ENCODE results near the gene PDLIM3.

Gene PDLIM3

DNA sequence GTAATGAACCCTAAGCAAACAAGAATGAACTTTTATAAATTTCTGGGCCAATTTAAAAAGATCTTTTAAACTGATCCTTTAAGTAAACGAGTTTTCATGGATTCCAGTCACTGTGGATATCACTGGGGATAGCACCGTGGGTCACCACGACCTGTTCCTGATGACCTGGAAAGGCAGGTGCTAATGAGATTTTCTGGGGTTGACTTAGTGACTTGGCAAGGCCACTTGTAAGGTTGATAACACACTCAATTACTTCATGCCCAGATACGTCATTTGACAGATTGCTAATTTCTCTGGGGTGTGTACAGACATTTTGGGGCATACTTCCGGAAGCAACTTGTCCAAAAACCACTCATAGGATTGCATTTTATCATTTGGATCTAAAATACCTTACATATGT lies 24.5 kb downstream of the PDLIM3 start:
- Histone ChIP-seq H3K9ac (ENCODE audit: low read length) (no peak overlapping the region), H3K4me3 (ENCODE audit: low read length) (no peak overlapping the region), H3K36me3 (ENCODE audit: control insufficient read depth, insufficient read depth, low read length) (peaks cover 10% of the 10 kb centered on the region), H3K27ac (ENCODE audit: low read depth, low read length) (no peak overlapping the region), H3K4me1 (ENCODE audit: control insufficient read depth, insufficient read depth, low read length) (no peaks in the 10 kb centered on the region), H3K27me3 (ENCODE audit: control insufficient read depth, insufficient read depth, low read length) (no peaks in the 10 kb centered on the region)

DNA sequence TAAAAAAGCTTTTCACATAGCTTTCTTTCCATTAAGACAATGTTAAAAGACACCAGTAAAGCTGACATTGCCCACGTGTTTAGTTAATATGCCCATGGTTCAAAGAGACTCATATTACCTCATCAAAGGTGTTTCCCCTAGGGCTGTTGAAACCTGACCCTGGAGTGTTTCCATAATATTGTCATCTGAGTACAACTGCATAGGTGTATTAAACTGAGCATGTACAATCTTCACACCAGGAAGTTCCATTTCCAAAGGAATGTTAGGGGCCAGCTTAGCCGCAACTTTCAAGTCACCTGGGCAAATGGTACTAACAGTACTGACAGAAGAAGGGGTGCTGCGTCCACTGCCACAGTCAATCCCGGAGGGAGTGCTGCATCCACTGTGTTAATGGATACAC lies 27.1 kb downstream of the PDLIM3 start:
- no peaks in the 10 kb centered on the region for H3K27me3 ChIP-seq (ENCODE audit: control insufficient read depth, insufficient read depth, low read length)
- peaks cover 4% of the 10 kb centered on the region for H3K36me3 ChIP-seq (ENCODE audit: control insufficient read depth, insufficient read depth, low read length)
- H3K4me3 ChIP-seq (ENCODE audit: low read length), result no peak overlapping the region
- peaks cover 3% of the 10 kb centered on the region for H3K4me1 ChIP-seq (ENCODE audit: control insufficient read depth, insufficient read depth, low read length)
- no peak overlapping the region for H3K27ac ChIP-seq (ENCODE audit: low read depth, low read length)
- H3K9ac ChIP-seq (ENCODE audit: low read length), result no peak overlapping the region

DNA sequence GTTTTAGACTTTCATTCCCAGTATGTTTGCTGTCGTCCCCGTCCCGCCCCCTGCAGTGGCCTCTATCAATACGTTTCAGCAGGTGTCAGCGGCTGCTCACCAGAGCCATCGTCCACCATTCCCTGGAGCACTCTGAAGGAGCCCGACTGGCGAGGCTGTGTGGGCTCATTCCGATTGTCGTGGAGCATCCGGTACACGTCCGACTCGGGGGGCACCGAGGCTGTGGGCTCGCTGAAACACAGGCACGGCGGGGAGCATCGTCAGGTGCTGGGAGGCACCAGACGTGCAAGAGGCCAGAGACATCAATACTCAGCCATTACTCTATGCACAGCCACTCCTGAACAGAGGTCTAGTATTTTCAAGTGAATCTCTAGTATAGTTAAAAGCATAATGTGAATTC lies 28.9 kb downstream of the PDLIM3 start:
- Histone ChIP-seq H3K36me3 (ENCODE audit: control insufficient read depth, insufficient read depth, low read length) (peaks cover 6% of the 10 kb centered on the region), H3K4me3 (ENCODE audit: low read length) (no peak overlapping the region), H3K4me1 (ENCODE audit: control insufficient read depth, insufficient read depth, low read length) (peaks cover 3% of the 10 kb centered on the region), H3K9ac (ENCODE audit: low read length) (no peak overlapping the region), H3K27ac (ENCODE audit: low read depth, low read length) (no peak overlapping the region), H3K27me3 (ENCODE audit: control insufficient read depth, insufficient read depth, low read length) (no peaks in the 10 kb centered on the region)

DNA sequence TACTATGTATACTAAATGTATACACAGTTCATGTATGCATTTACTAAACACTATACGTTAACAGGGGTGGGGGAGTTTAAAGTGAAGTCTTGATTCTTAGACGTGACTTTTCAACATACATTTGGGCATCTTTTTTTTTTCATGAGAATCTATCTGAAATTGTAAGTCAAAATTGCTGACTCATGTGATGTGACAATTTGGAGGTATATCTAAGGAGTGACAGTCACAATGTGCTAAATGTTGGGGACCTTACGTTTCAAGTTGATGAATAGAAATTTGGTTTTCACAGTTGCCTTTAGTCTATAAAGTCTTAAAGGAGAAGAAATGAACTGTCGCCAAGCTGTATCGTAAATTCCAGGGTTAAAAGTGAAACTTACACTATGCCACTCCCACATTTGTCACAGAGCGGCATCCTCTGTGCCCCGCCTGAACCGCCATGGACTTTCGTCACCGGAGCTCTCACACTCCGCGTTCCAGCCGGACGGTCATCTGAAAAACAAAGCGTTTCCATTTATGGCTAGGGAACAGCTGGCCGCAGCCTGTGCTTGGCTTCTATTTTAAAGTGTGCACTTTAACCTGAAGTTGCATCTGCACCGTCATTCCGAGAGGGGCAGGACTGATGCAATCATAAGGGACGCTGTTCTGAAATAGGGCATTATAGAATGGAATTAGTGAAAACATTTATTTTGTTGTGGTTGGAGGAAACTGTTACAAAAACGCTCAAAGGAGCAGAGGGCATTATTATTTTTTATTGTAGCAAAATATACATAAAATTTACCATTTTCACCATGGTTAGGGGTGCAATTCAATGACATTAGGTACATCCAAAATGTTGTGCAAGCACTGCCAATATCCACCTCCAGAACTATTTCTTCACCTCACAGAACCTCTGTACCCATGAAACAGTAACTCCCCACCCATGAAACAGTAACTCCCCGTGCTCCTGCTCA lies 30.9 kb downstream of the PDLIM3 start:
- Histone ChIP-seq H3K4me1 (ENCODE audit: control insufficient read depth, insufficient read depth, low read length) (peaks cover 3% of the 10 kb centered on the region), H3K4me3 (ENCODE audit: low read length) (peak overlapping the region; percentile 5), H3K36me3 (ENCODE audit: control insufficient read depth, insufficient read depth, low read length) (peaks cover 9% of the 10 kb centered on the region), H3K9ac (ENCODE audit: low read length) (no peak overlapping the region), H3K27ac (ENCODE audit: low read depth, low read length) (peak overlapping the region; percentile 81), H3K27me3 (ENCODE audit: control insufficient read depth, insufficient read depth, low read length) (no peaks in the 10 kb centered on the region)

DNA sequence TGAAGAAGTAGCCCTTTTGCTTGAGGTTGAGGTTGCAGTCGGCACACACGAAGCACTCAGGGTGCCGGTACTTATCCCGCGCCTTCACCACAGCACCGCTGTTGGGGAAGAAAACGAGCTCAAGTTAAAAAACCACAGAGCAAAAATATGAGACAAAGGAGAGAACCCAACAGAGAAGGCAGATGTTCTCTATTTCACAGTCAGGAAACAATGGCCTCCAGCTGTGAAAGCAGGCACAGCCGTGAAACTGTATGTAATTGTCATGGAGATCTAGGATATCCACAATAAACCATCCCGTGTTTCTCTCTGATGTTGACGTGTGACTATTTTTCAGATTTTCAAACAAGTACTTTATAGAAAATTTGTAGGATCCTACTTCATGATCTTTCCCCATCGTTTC lies 32.9 kb downstream of the PDLIM3 start:
- Histone ChIP-seq H3K4me3 (ENCODE audit: low read length) (no peak overlapping the region), H3K4me1 (ENCODE audit: control insufficient read depth, insufficient read depth, low read length) (peaks cover 3% of the 10 kb centered on the region), H3K27ac (ENCODE audit: low read depth, low read length) (no peak overlapping the region), H3K27me3 (ENCODE audit: control insufficient read depth, insufficient read depth, low read length) (no peaks in the 10 kb centered on the region), H3K9ac (ENCODE audit: low read length) (no peak overlapping the region), H3K36me3 (ENCODE audit: control insufficient read depth, insufficient read depth, low read length) (peaks cover 9% of the 10 kb centered on the region)

DNA sequence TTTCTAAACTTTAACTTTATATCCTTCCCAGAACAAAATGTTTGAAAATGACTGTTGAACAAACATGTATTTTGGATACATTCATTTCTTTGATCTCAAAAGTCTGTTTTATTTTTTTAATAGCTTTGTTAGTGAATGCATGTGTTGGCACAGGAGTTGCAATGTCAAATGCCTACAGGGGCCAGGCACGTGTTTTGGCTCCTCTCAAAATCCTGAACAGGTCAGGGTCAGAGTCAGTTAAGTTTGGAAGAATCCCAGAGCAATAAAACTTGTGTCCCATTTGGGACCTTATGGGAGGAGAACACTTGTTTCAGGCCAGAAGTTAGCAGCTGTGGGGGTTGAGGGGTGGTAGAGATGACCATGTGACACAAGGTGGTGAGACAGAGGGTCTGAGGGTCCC lies 34.7 kb downstream of the PDLIM3 start:
- H3K27me3 ChIP-seq (ENCODE audit: control insufficient read depth, insufficient read depth, low read length), result no peaks in the 10 kb centered on the region
- no peak overlapping the region for H3K27ac ChIP-seq (ENCODE audit: low read depth, low read length)
- no peak overlapping the region for H3K9ac ChIP-seq (ENCODE audit: low read length)
- H3K4me1 ChIP-seq (ENCODE audit: control insufficient read depth, insufficient read depth, low read length), result peaks cover 3% of the 10 kb centered on the region
- H3K36me3 ChIP-seq (ENCODE audit: control insufficient read depth, insufficient read depth, low read length), result peaks cover 9% of the 10 kb centered on the region
- H3K4me3 ChIP-seq (ENCODE audit: low read length), result no peak overlapping the region

DNA sequence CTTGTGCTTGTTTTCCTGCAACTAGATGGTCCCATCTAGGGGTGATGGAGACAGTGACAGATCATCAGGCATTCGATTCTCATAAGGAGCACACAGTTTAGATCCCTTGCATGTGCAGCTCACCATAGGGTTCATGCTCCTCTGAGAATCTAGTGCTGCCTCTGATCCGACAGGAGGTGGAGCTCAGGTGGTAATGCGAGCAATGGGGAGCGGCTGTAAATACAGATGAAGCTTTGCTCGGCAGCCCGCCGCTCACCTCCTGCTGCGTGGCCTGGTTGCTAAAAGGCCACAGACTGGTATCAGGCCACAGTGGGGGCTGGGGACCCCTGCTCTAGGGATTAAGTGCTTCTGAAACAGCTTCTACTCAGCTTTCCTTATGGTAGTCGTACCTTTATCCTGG lies 35.3 kb downstream of the PDLIM3 start:
- H3K36me3 ChIP-seq (ENCODE audit: control insufficient read depth, insufficient read depth, low read length), result peaks cover 9% of the 10 kb centered on the region
- H3K4me3 ChIP-seq (ENCODE audit: low read length), result no peak overlapping the region
- peaks cover 3% of the 10 kb centered on the region for H3K4me1 ChIP-seq (ENCODE audit: control insufficient read depth, insufficient read depth, low read length)
- no peak overlapping the region for H3K9ac ChIP-seq (ENCODE audit: low read length)
- H3K27me3 ChIP-seq (ENCODE audit: control insufficient read depth, insufficient read depth, low read length), result no peaks in the 10 kb centered on the region
- H3K27ac ChIP-seq (ENCODE audit: low read depth, low read length), result no peak overlapping the region

DNA sequence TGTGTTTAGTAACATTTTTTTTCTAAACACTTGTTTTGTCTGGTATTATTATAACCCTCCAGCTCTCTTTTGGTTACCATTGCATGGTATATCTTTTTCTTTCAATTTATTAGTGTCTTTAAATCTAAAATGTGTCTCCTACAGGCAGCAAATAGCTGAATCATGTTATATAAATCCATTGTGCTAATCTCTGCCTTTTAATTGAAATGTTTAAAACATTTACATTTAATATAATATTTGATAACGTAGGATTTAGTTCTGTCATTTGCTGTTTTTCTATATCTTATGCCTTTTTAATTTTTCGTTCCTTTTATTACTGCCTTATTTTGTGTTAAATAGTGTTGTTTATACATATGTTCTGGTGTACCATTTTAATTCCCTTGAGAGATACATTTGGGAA lies 46.7 kb downstream of the PDLIM3 start:
- H3K4me3 ChIP-seq (ENCODE audit: low read length), result no peak overlapping the region
- H3K27me3 ChIP-seq (ENCODE audit: control insufficient read depth, insufficient read depth, low read length), result no peaks in the 10 kb centered on the region
- H3K36me3 ChIP-seq (ENCODE audit: control insufficient read depth, insufficient read depth, low read length), result no peaks in the 10 kb centered on the region
- H3K9ac ChIP-seq (ENCODE audit: low read length), result no peak overlapping the region
- H3K4me1 ChIP-seq (ENCODE audit: control insufficient read depth, insufficient read depth, low read length), result no peaks in the 10 kb centered on the region
- no peak overlapping the region for H3K27ac ChIP-seq (ENCODE audit: low read depth, low read length)

DNA sequence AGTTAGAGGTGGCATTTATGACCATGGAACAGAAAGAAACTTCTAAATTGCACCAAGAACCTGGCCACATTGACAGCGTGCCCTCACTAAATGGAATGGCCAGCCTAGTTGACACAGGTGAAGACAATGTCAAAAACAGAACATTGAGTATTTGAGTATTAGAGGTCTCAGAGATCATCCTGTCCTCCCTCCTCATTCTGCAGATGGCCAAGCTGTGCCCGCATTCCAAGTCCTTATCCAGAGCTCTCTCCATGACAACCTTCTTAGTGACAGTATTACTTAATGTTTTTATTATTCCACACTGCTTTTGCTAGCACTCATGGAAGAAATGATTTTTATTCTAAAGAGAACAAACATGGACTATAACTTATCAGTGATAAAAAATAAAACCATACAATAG lies 53.9 kb downstream of the PDLIM3 start:
- Histone ChIP-seq H3K9ac (ENCODE audit: low read length) (no peak overlapping the region), H3K4me3 (ENCODE audit: low read length) (no peak overlapping the region), H3K27ac (ENCODE audit: low read depth, low read length) (no peak overlapping the region), H3K4me1 (ENCODE audit: control insufficient read depth, insufficient read depth, low read length) (no peaks in the 10 kb centered on the region), H3K27me3 (ENCODE audit: control insufficient read depth, insufficient read depth, low read length) (no peaks in the 10 kb centered on the region), H3K36me3 (ENCODE audit: control insufficient read depth, insufficient read depth, low read length) (no peaks in the 10 kb centered on the region)

DNA sequence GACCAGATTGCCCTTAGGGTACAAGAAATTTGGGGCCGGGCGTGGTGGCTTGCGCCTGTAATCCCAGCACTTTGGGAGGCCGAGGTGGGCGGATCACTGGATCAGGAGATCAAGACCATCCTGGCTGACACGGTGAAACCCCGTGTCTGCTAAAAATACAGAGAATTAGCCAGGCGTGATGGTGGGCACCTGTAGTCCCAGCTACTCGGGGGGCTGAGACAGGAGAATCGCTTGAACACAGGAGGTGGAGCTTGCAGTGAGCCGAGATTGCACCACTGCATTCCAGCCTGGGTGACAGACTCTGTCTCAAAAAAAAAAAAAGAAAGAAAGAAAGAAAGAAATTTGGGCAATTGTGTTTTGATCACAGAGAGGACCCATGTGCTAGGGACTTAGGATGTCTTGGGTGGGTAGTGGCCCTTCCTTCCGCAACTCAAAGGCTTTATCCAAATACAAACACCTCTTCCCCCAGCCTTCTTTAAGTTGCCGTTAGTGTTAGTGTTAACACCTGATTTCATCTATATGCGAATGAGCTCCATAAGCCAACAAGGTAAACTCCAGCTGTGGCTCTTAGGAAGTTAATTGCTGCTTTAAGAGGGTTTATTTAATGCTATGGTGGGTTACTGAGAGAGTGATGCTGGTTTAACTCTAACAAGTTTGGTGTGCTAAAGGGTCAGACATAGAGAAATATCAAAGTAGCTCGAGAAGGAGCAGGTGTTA lies 55.1 kb downstream of the PDLIM3 start:
- H3K9ac ChIP-seq (ENCODE audit: low read length), result no peak overlapping the region
- H3K4me1 ChIP-seq (ENCODE audit: control insufficient read depth, insufficient read depth, low read length), result no peaks in the 10 kb centered on the region
- no peaks in the 10 kb centered on the region for H3K27me3 ChIP-seq (ENCODE audit: control insufficient read depth, insufficient read depth, low read length)
- no peaks in the 10 kb centered on the region for H3K36me3 ChIP-seq (ENCODE audit: control insufficient read depth, insufficient read depth, low read length)
- no peak overlapping the region for H3K27ac ChIP-seq (ENCODE audit: low read depth, low read length)
- no peak overlapping the region for H3K4me3 ChIP-seq (ENCODE audit: low read length)

DNA sequence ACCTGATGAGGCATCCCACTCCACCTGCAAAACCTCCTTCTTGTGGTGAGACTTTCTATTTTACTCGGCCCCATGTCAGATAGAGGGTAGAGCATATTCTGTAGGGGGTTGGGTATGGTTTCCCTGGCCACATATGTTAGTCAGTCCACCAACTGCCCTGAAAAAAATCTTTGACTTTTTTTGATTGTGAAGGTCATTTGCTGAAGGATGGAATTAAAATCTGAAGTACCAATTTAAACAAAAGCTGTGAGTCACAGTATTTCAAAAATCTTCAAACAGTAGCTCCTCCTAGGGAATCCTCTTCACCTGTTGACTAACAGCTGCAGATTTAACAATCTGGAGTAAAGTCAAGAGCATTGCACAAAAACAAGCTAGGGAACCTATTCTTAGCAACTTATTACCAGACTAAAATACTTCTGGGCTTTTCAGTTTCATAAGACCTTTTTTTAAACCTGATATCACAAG lies 55.8 kb downstream of the PDLIM3 start:
- Histone ChIP-seq H3K27ac (ENCODE audit: low read depth, low read length) (no peak overlapping the region), H3K27me3 (ENCODE audit: control insufficient read depth, insufficient read depth, low read length) (no peaks in the 10 kb centered on the region), H3K36me3 (ENCODE audit: control insufficient read depth, insufficient read depth, low read length) (no peaks in the 10 kb centered on the region)

DNA sequence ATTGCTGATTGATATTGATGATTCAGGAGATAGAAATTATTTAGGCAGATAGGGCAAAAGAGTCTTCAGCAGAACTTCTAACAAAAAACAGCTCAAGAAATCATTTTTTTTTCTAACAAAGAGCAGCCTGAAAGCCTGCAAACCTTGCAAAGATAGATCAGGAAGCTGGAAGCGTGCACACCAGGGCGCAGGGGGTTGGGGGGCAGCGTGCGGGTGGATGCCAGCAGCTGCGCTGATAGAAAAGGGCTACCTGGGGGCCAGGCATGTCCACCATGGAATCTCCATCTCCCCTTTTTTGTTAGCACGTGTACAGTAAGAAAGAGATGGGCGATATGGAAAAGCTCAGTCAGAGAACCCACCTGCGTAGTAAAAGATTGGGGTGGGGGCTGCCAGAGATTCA lies 62.1 kb downstream of the PDLIM3 start:
- no peak overlapping the region for H3K9ac ChIP-seq (ENCODE audit: low read length)
- H3K36me3 ChIP-seq (ENCODE audit: control insufficient read depth, insufficient read depth, low read length), result no peaks in the 10 kb centered on the region
- H3K27ac ChIP-seq (ENCODE audit: low read depth, low read length), result no peak overlapping the region
- H3K4me1 ChIP-seq (ENCODE audit: control insufficient read depth, insufficient read depth, low read length), result peaks cover 7% of the 10 kb centered on the region
- no peak overlapping the region for H3K4me3 ChIP-seq (ENCODE audit: low read length)
- H3K27me3 ChIP-seq (ENCODE audit: control insufficient read depth, insufficient read depth, low read length), result no peaks in the 10 kb centered on the region

More for the DNA sequence above, 55.8 kb downstream of the PDLIM3 start:
- Histone ChIP-seq H3K4me3 (ENCODE audit: low read length) (no peak overlapping the region), H3K9ac (ENCODE audit: low read length) (no peak overlapping the region), H3K4me1 (ENCODE audit: control insufficient read depth, insufficient read depth, low read length) (no peaks in the 10 kb centered on the region)

All from rectal smooth muscle tissue (tissue), 1 donor.